Hepatocyte (in vitro differentiated cells): ENCODE results near the gene VPS26C. TPM values are rescaled to one million over a fixed set of nuclear protein-coding genes. Genes with fewer than 3 reads are reported as not detected.

ENCODE experiments used
- DNase-seq: peaks from one replicate; pipeline ENCODE4 v3.0.0-alpha.2; 2016; ENCODE audit warnings: low spot score
- H2AFZ ChIP-seq: fragments of 200-600 bp; sonication (generic); 2 replicates; pipeline ENCODE4 v1.6.0; 2016; ENCODE audit warnings: antibody characterized with exemption, mild to moderate bottlenecking
- H3K27ac ChIP-seq: fragments of 200-600 bp; sonication (generic); 2 replicates; pipeline ENCODE4 v1.5.1; 2016; ENCODE audit warnings: mild to moderate bottlenecking
- H3K27me3 ChIP-seq: fragments of 200-600 bp; sonication (generic); 2 replicates; pipeline ENCODE4 v1.6.1; 2016
- H3K36me3 ChIP-seq: fragments of 200-600 bp; sonication (generic); replicated peaks from 2 replicates; pipeline ENCODE4 v1.5.1; 2016; ENCODE audit warnings: low read depth; ENCODE audit not compliant: insufficient read depth
- H3K4me1 ChIP-seq: fragments of 200-600 bp; sonication (generic); 2 replicates; pipeline ENCODE4 v1.5.1; 2016; ENCODE audit warnings: mild to moderate bottlenecking, moderate library complexity; ENCODE audit not compliant: insufficient read depth
- H3K4me2 ChIP-seq: fragments of 200-600 bp; sonication (generic); 2 replicates; pipeline ENCODE4 v1.6.0; 2016
- H3K4me3 ChIP-seq: fragments of 200-600 bp; sonication (generic); 2 replicates; pipeline ENCODE4 v1.5.1; 2016; ENCODE audit warnings: mild to moderate bottlenecking
- H3K79me2 ChIP-seq: fragments of 200-600 bp; sonication (generic); 2 replicates; pipeline ENCODE4 v1.6.0; 2017; ENCODE audit warnings: mild to moderate bottlenecking
- H3K9me2 ChIP-seq: fragments of 200-600 bp; sonication (generic); replicated peaks from 2 replicates; pipeline ENCODE4 v1.6.0; 2017; ENCODE audit warnings: mild to moderate bottlenecking; ENCODE audit not compliant: insufficient read depth
- H3K9me3 ChIP-seq: fragments of 200-600 bp; sonication (generic); 2 replicates; pipeline ENCODE4 v1.5.1; 2016; ENCODE audit warnings: low read depth, mild to moderate bottlenecking
- H4K20me1 ChIP-seq: fragments of 200-600 bp; sonication (generic); 2 replicates; pipeline ENCODE4 v1.6.0; 2016; ENCODE audit warnings: mild to moderate bottlenecking; ENCODE audit not compliant: insufficient read depth, poor library complexity, severe bottlenecking
- EZH2 ChIP-seq: fragments of 200-600 bp; sonication (generic); IDR thresholded peaks from 2 replicates; pipeline ENCODE4 v1.6.1; 2016; ENCODE audit warnings: antibody characterized with exemption, mild to moderate bottlenecking, borderline replicate concordance
- EZH2phosphoT487 ChIP-seq: fragments of 200-600 bp; sonication (generic); IDR thresholded peaks from one replicate; pipeline ENCODE4 v1.6.1; 2018; ENCODE audit warnings: antibody characterized with exemption, mild to moderate bottlenecking, low read depth, moderate library complexity; ENCODE audit not compliant: unreplicated experiment, severe bottlenecking
- WGBS: methylation state at CpG from one replicate; pipeline ENCODE4 v1.1.6; 2016; ENCODE audit warnings: low lambda C conversion rate; ENCODE audit errors: missing lambda C conversion rate; 5-methylcytosine and 5-hydroxymethylcytosine counted together
- polyA plus RNA-seq: library from polyadenylated mRNA; unstranded; fragments of >200 nt; fragmentation: Nextera tagmentation; extraction: Ambion mirVana; gene quantifications from 2 replicates; pipeline ENCODE4 v1.2.1, GENCODE V29; 2016
- total RNA-seq: library from RNA; depleted of rRNA; stranded (reverse); fragments of >200 nt; gene quantifications from 2 replicates; pipeline ENCODE4 v1.2.3, GENCODE V29; 2014
- TF ChIP-seq, protein P1 (sequence below): fragments of 200-600 bp; sonication (generic); IDR thresholded peaks from 2 replicates; pipeline ENCODE4 v1.5.1; 2016; ENCODE audit warnings: antibody characterized with exemption, mild to moderate bottlenecking; ENCODE audit not compliant: poor library complexity

The VPS26C gene
- total and polyA plus RNA-seq, 2 experiments from 2014 or later = 43.7 to 74.5 TPM

- Histone ChIP-seq H3K27ac (no peak overlapping the region), H3K36me3 (no peaks in the 10 kb centered on the region), H3K4me1 (peaks cover 11% of the 10 kb centered on the region), H3K9me2 (no peaks in the 10 kb centered on the region), H3K27me3 (no peaks in the 10 kb centered on the region), H3K4me3 (no peak overlapping the region), H3K79me2 (peaks cover 77% of the 10 kb centered on the region), H4K20me1 (peaks cover 5% of the 10 kb centered on the region), H3K9me3 (no peaks in the 10 kb centered on the region), H2AFZ (no peak overlapping the region), H3K4me2 (no peak overlapping the region)
- no peak for DNase-seq
- 90% methylated on average over 6 of the region's 6 CpGs for WGBS
- TF ChIP-seq EZH2 = no peak
- TF ChIP-seq EZH2phosphoT487 = no peak
- TF ChIP-seq, protein P1, sequence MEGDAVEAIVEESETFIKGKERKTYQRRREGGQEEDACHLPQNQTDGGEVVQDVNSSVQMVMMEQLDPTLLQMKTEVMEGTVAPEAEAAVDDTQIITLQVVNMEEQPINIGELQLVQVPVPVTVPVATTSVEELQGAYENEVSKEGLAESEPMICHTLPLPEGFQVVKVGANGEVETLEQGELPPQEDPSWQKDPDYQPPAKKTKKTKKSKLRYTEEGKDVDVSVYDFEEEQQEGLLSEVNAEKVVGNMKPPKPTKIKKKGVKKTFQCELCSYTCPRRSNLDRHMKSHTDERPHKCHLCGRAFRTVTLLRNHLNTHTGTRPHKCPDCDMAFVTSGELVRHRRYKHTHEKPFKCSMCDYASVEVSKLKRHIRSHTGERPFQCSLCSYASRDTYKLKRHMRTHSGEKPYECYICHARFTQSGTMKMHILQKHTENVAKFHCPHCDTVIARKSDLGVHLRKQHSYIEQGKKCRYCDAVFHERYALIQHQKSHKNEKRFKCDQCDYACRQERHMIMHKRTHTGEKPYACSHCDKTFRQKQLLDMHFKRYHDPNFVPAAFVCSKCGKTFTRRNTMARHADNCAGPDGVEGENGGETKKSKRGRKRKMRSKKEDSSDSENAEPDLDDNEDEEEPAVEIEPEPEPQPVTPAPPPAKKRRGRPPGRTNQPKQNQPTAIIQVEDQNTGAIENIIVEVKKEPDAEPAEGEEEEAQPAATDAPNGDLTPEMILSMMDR = no peak
These were observed 3.1 kb downstream of the VPS26C start for GRCh38 chr21:37263827-37264600.

DNA sequence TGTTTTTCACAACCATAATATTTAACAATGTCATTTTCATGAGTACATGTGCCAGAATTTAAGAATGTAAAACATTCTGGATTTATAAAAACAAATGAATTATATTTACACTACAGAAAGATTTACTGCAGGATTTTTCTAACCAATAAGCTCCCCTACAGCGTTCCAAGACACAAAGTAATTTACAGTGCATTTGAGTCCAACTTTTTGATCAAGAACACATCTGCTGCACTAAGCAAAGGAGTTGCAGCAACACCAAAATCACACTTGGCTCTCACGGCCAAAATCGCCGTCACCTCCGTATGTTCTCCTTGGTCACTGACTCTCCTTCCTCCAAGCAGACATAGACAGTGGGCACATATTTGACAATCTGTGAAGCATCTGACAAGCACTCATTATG, 7.7 kb downstream of the VPS26C start:
- no peaks in the 10 kb centered on the region for H3K36me3 ChIP-seq
- peaks cover 13% of the 10 kb centered on the region for H3K4me1 ChIP-seq
- no peak for DNase-seq
- WGBS = 92% methylated on average over 5 of the region's 5 CpGs
- peak overlapping the region; percentile 95 for H3K4me2 ChIP-seq
- H4K20me1 ChIP-seq = peaks cover 11% of the 10 kb centered on the region
- no peak overlapping the region for H3K27ac ChIP-seq
- H3K27me3 ChIP-seq = no peaks in the 10 kb centered on the region
- H3K79me2 ChIP-seq = peaks cover 80% of the 10 kb centered on the region
- TF ChIP-seq EZH2 (no peak), EZH2phosphoT487 (no peak)
- TF ChIP-seq, protein P1 = no peak
- no peaks in the 10 kb centered on the region for H3K9me3 ChIP-seq
- H2AFZ ChIP-seq = no peak overlapping the region
- H3K9me2 ChIP-seq = no peaks in the 10 kb centered on the region
- H3K4me3 ChIP-seq = no peak overlapping the region

GRCh38 chr21:37257967-37258877, 8.9 kb downstream of the VPS26C start:
- peak; percentile 88 for DNase-seq
- Histone ChIP-seq H3K9me3 (no peaks in the 10 kb centered on the region), H3K9me2 (no peaks in the 10 kb centered on the region), H3K27ac (peak overlapping the region; percentile 94), H3K36me3 (no peaks in the 10 kb centered on the region), H2AFZ (peak overlapping the region; percentile 71), H3K79me2 (peaks cover 80% of the 10 kb centered on the region), H4K20me1 (peaks cover 22% of the 10 kb centered on the region), H3K4me2 (peak overlapping the region; percentile 95), H3K4me1 (peaks cover 13% of the 10 kb centered on the region), H3K27me3 (no peaks in the 10 kb centered on the region), H3K4me3 (peak overlapping the region; percentile 59)
- 6% methylated on average over 52 of the region's 55 CpGs for WGBS
- TF ChIP-seq, protein P1 = no peak
- TF ChIP-seq EZH2phosphoT487 (no peak), EZH2 (no peak)
